ENCODE data around the gene CACNA1I. TPM values are rescaled to one million over a fixed set of nuclear protein-coding genes. Genes with fewer than 3 reads are reported as not detected.

Gene CACNA1I
- total RNA-seq, 6 experiments from 2014 or later = 0.06 TPM; not detected in 5

- DNase-seq = no peak
- H3K27me3 ChIP-seq = no peaks in the 10 kb centered on the region
- TF ChIP-seq CTCF (IDR thresholded peaks at IDR 0.05) = no peak
- TF ChIP-seq POLR2A (IDR thresholded peaks at IDR 0.05) = no peak
- no peak for ATAC-seq
- 29% methylated on average over 1 of the region's 12 CpGs for WGBS (ENCODE audit: insufficient coverage, low coverage, low lambda C conversion rate, missing lambda C conversion rate)
- H3K9me3 ChIP-seq = no peaks in the 10 kb centered on the region
- H3K36me3 ChIP-seq = no peaks in the 10 kb centered on the region
- H3K27ac ChIP-seq = no peak overlapping the region
- no peaks in the 10 kb centered on the region for H3K4me1 ChIP-seq
- no peak overlapping the region for H3K4me3 ChIP-seq
- intact Hi-C loops (cut with DNase I) = no loop called here
Measured at GRCh38 chr22:39705386-39705785, 134.8 kb downstream of the CACNA1I start.

GRCh38 chr22:39706376-39707140, 136.0 kb downstream of the CACNA1I start:
- TF ChIP-seq CTCF (IDR thresholded peaks at IDR 0.05) = no peak
- no peak for TF ChIP-seq POLR2A (IDR thresholded peaks at IDR 0.05)
- H3K36me3 ChIP-seq = no peaks in the 10 kb centered on the region
- WGBS (ENCODE audit: insufficient coverage, low coverage, low lambda C conversion rate, missing lambda C conversion rate) = 58% methylated on average over 8 of the region's 27 CpGs
- DNase-seq (no peak), ATAC-seq (no peak)
- no peaks in the 10 kb centered on the region for H3K27me3 ChIP-seq
- no peaks in the 10 kb centered on the region for H3K9me3 ChIP-seq
- intact Hi-C loops (cut with DNase I) = no loop called here
- H3K27ac ChIP-seq = no peak overlapping the region
- no peaks in the 10 kb centered on the region for H3K4me1 ChIP-seq
- H3K4me3 ChIP-seq = no peak overlapping the region

GRCh38 chr22:39707351-39707750, 136.8 kb downstream of the CACNA1I start:
- Histone ChIP-seq H3K27me3 (no peaks in the 10 kb centered on the region), H3K9me3 (no peaks in the 10 kb centered on the region), H3K27ac (no peak overlapping the region), H3K4me1 (no peaks in the 10 kb centered on the region), H3K36me3 (no peaks in the 10 kb centered on the region), H3K4me3 (no peak overlapping the region)
- WGBS (ENCODE audit: insufficient coverage, low coverage, low lambda C conversion rate, missing lambda C conversion rate) = no CpG with 5 or more reads among the region's 5 CpGs
- ATAC-seq (no peak), DNase-seq (no peak)
- intact Hi-C loops (cut with DNase I) = no loop called here
- no peak for TF ChIP-seq CTCF (IDR thresholded peaks at IDR 0.05)
- TF ChIP-seq POLR2A (IDR thresholded peaks at IDR 0.05) = no peak

GRCh38 chr22:39707816-39708215, 137.3 kb downstream of the CACNA1I start:
- Histone ChIP-seq H3K27me3 (no peaks in the 10 kb centered on the region), H3K27ac (no peak overlapping the region), H3K9me3 (no peaks in the 10 kb centered on the region), H3K36me3 (no peaks in the 10 kb centered on the region), H3K4me1 (no peaks in the 10 kb centered on the region), H3K4me3 (no peak overlapping the region)
- WGBS (ENCODE audit: insufficient coverage, low coverage, low lambda C conversion rate, missing lambda C conversion rate) = 88% methylated on average over 2 of the region's 5 CpGs
- DNase-seq = no peak
- no peak for ATAC-seq
- TF ChIP-seq CTCF (IDR thresholded peaks at IDR 0.05) (no peak), POLR2A (IDR thresholded peaks at IDR 0.05) (no peak)
- intact Hi-C loops (cut with DNase I) = no loop called here
